Osteocyte (in vitro differentiated cells): ENCODE measurements around the gene CHCHD10. TPM values are rescaled to one million over a fixed set of nuclear protein-coding genes. Genes with fewer than 3 reads are reported as not detected.

Source experiments
- DNase-seq: peaks from one replicate; pipeline ENCODE4 v3.0.0; 2021; ENCODE audit warnings: mixed read lengths; ENCODE audit not compliant: unreplicated experiment; ENCODE audit errors: extremely low spot score
- H3K27ac Mint-ChIP-seq: one replicate; pipeline ENCODE4 v1.8.0; 2021; ENCODE audit warnings: mild to moderate bottlenecking, mixed read lengths; ENCODE audit not compliant: unreplicated experiment
- H3K27me3 Mint-ChIP-seq: one replicate; pipeline ENCODE4 v1.8.0; 2021; ENCODE audit warnings: mixed read lengths; ENCODE audit not compliant: unreplicated experiment
- H3K36me3 Mint-ChIP-seq: one replicate; pipeline ENCODE4 v1.8.0; 2021; ENCODE audit warnings: mixed read lengths; ENCODE audit not compliant: unreplicated experiment
- H3K4me1 Mint-ChIP-seq: one replicate; pipeline ENCODE4 v1.8.0; 2021; ENCODE audit warnings: mixed read lengths; ENCODE audit not compliant: unreplicated experiment
- H3K4me3 Mint-ChIP-seq: one replicate; pipeline ENCODE4 v1.8.0; 2021; ENCODE audit warnings: mild to moderate bottlenecking, moderate library complexity, mixed read lengths; ENCODE audit not compliant: unreplicated experiment
- H3K9me3 Mint-ChIP-seq: one replicate; pipeline ENCODE4 v1.8.0; 2021; ENCODE audit warnings: mixed read lengths; ENCODE audit not compliant: unreplicated experiment
- long read RNA-seq: library from polyadenylated mRNA; unstranded; transcript quantifications from one replicate; pipeline ENCODE4 v2.0.0, GENCODE V29; 2021
- total RNA-seq: library from RNA; stranded (reverse); gene quantifications from 2 replicates; pipeline ENCODE4 v1.2.1, GENCODE V29; 2021
- TF ChIP-seq, protein P1 (sequence below): fragments of 200-600 bp; sonication (generic); IDR thresholded peaks from 2 replicates; pipeline ENCODE4 v1.5.0; 2021; ENCODE audit warnings: antibody characterized with exemption, mild to moderate bottlenecking, moderate library complexity

Gene CHCHD10
- total RNA-seq: 30.6 and 34.0 TPM in 2 replicates
- long read RNA-seq: 0 reads

DNA sequence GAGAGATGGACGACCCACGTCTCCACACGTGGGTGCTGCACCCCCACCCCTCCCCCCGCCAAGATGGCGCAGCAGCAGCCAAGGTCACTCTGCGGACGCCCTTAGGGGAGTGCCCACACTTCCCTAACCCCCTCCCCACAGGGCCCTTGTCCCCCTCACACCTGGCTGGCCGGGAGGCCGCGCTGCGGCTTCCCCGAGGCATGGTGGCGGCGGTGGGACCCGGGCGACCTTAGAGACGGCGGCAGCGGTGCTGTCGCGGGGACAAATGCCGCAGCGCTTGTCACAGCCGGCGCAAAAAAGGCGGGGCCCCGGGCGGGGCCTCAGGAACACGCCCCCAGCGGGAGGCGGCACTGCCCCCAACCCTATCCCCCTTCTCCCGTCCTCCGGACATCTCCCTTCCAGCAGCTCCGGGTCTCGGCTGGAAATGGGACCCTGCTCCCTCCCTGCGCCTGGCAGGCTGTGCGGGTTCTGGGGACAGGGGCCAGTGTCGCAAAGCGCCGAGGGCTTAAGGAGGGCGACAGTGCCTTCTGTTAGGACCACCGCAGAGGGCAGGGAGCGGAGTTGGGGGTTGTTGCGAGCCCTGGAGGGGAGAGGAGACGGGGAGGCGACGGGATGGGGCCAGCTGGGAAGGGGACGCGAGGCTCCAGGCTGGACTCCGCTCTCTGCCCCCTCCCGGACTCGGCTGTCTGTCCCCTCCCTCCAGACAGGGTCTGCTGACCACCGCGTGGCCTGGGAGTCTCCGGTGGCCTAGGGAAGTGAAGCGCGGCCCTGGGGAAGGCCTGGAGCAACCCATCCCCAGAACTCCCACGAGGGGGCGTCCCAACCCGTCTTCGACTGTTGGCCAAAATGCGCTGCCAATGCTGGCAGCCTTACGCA is at the start of gene CHCHD10:
CHCHD10 (minus strand) TSS at position 300 of the 876 bp plus-strand sequence; CDS start at position 202, 98 bp downstream.
- H3K27ac Mint-ChIP-seq: peak within 1 kb of the TSS; percentile 60

DNA sequence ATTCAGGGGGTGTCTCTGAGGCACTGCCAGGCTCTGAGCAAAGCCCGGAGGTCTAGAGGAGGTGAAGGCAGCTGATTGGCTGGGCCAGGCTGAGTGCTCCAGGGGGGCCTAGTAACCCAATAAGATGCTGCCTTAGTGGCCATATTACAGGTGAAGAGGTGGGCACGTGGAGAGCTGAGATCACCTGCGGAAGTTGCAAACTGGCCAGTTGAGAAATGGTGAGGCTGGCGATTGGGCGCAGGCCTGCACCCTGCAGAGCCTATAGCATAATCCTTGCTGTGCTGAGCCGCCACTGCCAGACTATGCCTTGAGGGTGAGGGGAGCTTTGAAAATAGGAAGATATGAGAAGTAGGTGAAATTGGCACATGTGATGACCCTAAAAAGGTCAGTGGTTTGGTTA is 49.4 kb upstream of the CHCHD10 start:
- no peak overlapping the region for H3K4me3 Mint-ChIP-seq
- TF ChIP-seq, protein P1, sequence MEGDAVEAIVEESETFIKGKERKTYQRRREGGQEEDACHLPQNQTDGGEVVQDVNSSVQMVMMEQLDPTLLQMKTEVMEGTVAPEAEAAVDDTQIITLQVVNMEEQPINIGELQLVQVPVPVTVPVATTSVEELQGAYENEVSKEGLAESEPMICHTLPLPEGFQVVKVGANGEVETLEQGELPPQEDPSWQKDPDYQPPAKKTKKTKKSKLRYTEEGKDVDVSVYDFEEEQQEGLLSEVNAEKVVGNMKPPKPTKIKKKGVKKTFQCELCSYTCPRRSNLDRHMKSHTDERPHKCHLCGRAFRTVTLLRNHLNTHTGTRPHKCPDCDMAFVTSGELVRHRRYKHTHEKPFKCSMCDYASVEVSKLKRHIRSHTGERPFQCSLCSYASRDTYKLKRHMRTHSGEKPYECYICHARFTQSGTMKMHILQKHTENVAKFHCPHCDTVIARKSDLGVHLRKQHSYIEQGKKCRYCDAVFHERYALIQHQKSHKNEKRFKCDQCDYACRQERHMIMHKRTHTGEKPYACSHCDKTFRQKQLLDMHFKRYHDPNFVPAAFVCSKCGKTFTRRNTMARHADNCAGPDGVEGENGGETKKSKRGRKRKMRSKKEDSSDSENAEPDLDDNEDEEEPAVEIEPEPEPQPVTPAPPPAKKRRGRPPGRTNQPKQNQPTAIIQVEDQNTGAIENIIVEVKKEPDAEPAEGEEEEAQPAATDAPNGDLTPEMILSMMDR: no peak
- H3K27me3 Mint-ChIP-seq: no peaks in the 10 kb centered on the region
- no peak for DNase-seq
- H3K4me1 Mint-ChIP-seq: peaks cover 3% of the 10 kb centered on the region
- H3K36me3 Mint-ChIP-seq: peaks cover 45% of the 10 kb centered on the region
- H3K9me3 Mint-ChIP-seq: no peaks in the 10 kb centered on the region
- no peak overlapping the region for H3K27ac Mint-ChIP-seq

More for the DNA sequence above, at the start of gene CHCHD10:
- H3K36me3 Mint-ChIP-seq: no peaks in the 10 kb centered on the region
- H3K4me3 Mint-ChIP-seq: peak within 1 kb of the TSS; percentile 80
- H3K9me3 Mint-ChIP-seq: no peaks in the 10 kb centered on the region
- DNase-seq: peak; percentile 93
- no peaks in the 10 kb centered on the region for H3K27me3 Mint-ChIP-seq
- H3K4me1 Mint-ChIP-seq: peaks cover 27% of the 10 kb centered on the region
- TF ChIP-seq, protein P1: peak; percentile 90

DNA sequence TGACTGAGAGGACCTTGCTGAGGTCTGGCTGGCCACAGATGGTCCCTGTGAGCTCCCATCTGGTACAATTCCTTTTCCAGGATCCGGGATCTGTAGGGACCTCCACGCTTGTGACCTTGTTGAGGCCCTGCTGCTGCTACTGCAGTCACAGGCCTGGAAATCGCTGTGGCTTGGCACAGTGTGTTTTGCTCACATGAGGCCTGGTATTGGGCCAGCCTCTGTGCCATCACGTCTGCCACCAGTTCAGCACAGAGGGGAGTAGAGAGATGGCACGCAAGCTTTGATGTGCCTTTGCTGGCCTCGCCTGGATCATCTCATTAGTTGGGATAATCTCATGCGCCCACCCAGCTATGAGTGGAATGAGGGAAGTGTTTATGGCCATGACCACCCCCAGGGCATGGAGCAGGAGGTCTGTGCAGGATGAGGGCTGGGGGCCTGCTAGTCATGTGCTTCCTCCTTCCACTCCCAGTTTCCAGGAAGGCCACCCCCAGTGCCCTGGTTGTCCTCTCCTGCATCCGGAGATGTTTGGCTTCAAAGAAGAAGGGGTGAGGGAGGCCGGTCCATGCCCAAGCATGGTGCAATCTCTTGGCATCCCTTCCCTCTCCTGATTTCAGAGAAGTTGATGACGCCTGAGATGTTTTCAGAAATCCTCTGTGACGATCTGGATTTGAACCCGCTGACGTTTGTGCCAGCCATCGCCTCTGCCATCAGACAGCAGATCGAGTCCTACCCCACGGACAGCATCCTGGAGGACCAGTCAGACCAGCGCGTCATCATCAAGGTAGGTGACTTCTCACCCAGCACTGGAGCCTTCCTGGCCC is 48.6 kb upstream of the CHCHD10 start:
- DNase-seq: no peak
- H3K9me3 Mint-ChIP-seq: no peaks in the 10 kb centered on the region
- no peaks in the 10 kb centered on the region for H3K27me3 Mint-ChIP-seq
- H3K36me3 Mint-ChIP-seq: peaks cover 43% of the 10 kb centered on the region
- TF ChIP-seq, protein P1: no peak
- H3K4me3 Mint-ChIP-seq: no peak overlapping the region
- peak overlapping the region; percentile 31 for H3K27ac Mint-ChIP-seq
- H3K4me1 Mint-ChIP-seq: peaks cover 3% of the 10 kb centered on the region

DNA sequence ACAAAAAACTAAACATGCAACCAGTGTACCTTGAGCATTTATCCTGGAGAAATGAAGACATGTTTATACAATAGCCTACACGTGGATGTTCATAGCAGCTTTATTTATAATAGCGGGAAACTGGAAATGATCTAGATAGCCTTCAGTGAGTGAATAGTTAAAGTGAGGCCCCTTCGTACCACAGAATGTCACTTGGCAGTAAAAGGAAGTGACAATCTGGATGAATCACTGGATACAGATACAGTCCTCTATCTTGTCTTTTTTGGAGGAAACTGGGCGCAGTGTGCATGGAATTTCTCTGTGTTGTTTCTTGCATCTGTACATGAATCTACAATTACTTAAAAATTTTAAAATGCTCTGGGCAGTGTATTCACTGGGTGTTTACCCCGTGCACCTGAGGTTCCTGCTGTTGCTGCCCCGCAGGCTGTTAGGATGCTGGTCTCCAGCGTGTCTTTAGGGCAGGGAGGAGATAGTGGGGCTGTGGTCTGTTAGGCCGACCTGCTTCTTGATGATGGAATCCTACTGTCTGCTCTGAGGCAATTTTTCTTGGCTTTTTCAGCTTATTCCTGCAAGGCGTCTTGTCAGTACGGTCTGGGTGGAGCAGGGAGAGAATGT is 47.9 kb upstream of the CHCHD10 start:
- H3K36me3 Mint-ChIP-seq: peaks cover 47% of the 10 kb centered on the region
- H3K4me1 Mint-ChIP-seq: peaks cover 3% of the 10 kb centered on the region
- DNase-seq: no peak
- no peak overlapping the region for H3K4me3 Mint-ChIP-seq
- H3K9me3 Mint-ChIP-seq: no peaks in the 10 kb centered on the region
- H3K27me3 Mint-ChIP-seq: no peaks in the 10 kb centered on the region
- peak overlapping the region; percentile 31 for H3K27ac Mint-ChIP-seq
- TF ChIP-seq, protein P1: no peak
